LHCN-M2 (cell line): Measurements from ENCODE around the gene AGER. TPM values are rescaled to one million over a fixed set of nuclear protein-coding genes. Genes with fewer than 3 reads are reported as not detected.
"Not testable (repeated sequence)": the region's sequence is repeated elsewhere in the genome, so short reads cannot be mapped to it uniquely, and the experiment has no call there.

Source experiments
- DNase-seq: peaks from one replicate; pipeline ENCODE4 v3.0.0-alpha.2; 2012; ENCODE audit warnings: low read depth
- polyA plus RNA-seq: library from polyadenylated mRNA; unstranded; fragments of >200 nt; gene quantifications from one replicate; pipeline ENCODE4 v1.2.1, GENCODE V29; 2012; ENCODE audit warnings: missing spikeins
- total RNA-seq: library from RNA; depleted of rRNA; stranded (reverse); fragments of >200 nt; gene quantifications from 2 replicates; pipeline ENCODE4 v1.2.3, GENCODE V29; 2014; rRNA removed

AGER gene
- 0.45 and 0.80 TPM in 2 replicates for total RNA-seq
- 0.97 TPM for polyA plus RNA-seq

DNA sequence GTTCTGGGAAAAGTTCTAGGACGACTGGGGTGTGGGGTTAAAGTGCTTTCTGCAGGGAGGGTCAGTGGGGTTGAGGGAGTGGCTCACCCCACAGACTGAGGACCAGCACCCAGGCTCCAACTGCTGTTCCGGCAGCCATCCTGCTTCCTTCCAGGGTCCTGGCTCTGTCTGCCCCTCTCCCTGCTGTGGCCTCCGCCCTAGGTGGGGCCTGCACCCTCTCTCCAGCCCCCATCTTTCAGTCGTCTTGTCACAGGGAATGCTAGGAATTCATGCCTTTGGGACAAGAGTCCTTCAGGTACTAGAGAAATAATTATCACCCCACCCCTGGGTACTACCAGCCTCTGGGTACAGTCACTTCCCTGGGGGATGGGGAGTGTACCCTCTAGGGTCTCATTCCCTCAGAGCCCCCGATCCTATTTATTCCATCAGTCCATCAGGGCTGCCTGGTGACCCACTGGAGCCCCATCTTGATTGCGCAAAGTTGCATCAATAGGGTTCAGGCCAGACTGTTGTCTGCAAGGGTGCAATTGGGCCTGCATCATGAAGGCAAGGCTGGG, at the start of gene AGER:
Gene AGER (minus strand): TSS at position 170 of the 557 bp plus-strand sequence. CDS start 31 bp downstream, at position 139.
- DNase-seq, result no peak

- DNase-seq, result no peak
Observed at GRCh38 chr6:32226434-32226833, 42.4 kb upstream of the AGER start.

DNA sequence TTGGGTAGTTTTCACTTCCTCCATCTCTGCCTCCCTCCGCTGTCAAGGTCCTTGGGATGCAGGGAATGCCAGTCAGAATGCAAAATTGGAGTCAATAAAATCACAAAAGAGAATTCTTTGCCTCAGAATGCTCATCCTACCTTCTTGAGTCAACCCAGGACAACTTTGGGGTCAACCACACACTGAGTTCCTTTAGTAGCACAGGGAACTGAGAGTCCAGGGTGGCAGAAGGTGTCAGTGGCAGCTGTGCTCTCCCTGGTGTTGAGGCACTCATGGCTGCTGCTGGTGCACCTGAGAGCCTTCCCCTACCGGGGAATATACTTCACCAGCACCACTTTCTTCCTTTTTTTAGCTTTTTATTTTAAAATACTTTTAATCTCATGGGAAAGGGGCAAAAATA, 40.6 kb upstream of the AGER start:
- no peak for DNase-seq

- no peak for DNase-seq
Observed at GRCh38 chr6:32223258-32224235, 39.5 kb upstream of the AGER start, which contains the start of gene NOTCH4. Gene NOTCH4 (minus strand): TSS chr6:32224067. CDS start chr6:32223928, 139 bp downstream.

DNA sequence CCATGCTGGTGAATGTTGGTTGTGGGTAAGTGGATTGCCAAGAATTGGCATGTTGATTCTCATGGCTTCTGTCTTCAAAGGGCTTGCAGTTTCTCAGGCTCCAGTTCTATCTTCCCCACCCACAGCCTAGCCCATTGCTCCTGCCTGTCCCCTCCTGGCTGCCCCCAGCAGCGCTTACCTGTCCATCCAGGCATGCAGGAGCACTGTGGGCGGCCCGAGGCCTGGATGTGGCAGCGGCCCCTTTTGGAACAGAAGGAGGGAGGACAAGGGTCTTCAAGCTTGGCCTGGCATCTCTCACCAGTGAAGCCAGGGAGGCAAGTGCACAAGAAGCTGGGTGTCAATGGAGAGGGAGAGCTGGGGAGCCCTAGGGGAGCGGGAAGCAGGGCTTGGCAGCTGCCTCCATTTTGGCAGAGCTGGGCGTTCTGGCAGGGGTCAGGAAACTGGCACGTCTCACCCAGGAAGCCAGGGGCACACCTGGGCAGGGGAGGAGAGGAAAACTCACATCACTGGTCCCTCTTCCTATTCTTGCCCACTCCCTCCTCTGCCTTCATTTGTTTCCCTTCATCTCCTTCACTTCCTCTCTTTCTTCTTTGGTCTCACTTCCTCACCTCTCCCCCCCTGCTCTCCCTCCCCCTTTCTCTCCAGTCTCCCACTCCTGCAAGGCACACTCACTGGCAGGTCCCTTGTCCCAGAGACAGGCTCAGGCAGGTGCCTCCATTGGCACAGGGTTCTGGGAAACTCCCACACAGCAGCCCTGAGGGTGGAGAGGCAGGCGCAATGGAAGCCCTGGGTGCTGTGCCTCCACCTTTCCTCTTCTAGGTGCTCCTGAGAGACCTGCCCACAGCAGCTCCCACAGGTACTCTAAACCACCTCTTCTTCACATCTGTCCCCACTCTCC, 38.5 kb upstream of the AGER start:
- DNase-seq, result no peak

DNA sequence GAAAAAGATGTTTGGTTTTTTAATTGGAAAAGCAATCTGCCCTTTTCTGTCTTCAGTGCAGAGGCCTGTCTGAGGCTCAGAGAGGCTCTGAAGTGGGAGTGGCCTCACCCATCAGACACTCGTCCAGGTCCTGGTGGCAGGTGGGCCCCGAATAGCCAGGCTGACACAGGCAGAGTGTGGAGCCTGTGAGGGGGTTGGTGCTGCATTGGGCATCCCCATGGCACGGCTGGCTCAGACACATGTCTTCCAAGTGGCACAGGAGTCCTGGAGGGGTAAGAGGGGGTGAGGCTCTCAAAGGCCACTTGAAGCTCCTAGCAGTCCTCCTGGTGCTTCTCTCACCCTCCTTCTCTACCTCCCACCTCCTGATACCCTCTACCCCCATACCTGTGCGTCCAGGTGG, 36.0 kb upstream of the AGER start:
- DNase-seq, result no peak

- DNase-seq, result no peak
Observed at GRCh38 chr6:32218167-32218566, 34.1 kb upstream of the AGER start.

DNA sequence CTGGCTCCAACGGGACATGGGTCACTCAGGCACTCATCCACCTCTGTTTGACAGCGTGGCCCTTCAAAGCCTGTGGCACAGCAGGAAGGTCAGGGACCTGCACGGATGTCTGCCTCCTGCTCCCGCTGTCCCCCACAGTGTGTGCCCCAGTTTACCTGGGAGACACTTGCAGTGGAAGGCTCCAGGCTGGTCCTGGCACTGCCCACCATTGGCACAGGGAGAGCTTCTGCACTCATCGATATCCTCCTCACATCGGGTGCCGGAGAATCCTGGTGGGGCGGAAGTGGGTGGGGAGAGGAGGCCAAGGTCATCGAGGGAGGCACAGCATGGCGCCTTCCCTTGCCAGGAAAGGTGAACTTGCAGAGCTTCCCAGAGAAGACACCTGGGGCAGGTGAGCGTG, 32.9 kb upstream of the AGER start:
- no peak for DNase-seq

DNA sequence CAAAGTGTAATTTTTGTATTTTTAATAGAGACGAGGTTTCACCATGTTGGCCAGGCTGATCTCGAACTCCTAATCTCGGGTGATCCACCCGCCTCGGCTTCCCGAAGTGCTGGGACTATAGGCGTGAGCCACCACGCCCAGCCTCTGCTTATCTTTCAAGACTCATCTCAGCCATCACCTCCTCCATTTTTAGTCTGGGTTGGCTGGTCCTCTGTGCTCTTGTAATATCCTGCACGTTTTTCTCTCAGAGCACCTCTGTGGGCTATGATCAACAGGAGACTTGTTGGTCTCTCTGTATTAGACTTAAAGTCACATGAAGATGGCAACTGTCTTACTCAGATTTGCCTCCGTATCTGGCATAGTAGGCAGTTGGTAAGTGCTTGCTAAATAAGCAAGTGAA, 32.2 kb upstream of the AGER start:
- DNase-seq, result no peak

GRCh38 chr6:32215617-32216016, 31.6 kb upstream of the AGER start:
- no peak for DNase-seq

- DNase-seq, result no peak
Observed at GRCh38 chr6:32214126-32214525, 30.1 kb upstream of the AGER start.

- no peak for DNase-seq
Observed at GRCh38 chr6:32213649-32214048, 29.6 kb upstream of the AGER start.

DNA sequence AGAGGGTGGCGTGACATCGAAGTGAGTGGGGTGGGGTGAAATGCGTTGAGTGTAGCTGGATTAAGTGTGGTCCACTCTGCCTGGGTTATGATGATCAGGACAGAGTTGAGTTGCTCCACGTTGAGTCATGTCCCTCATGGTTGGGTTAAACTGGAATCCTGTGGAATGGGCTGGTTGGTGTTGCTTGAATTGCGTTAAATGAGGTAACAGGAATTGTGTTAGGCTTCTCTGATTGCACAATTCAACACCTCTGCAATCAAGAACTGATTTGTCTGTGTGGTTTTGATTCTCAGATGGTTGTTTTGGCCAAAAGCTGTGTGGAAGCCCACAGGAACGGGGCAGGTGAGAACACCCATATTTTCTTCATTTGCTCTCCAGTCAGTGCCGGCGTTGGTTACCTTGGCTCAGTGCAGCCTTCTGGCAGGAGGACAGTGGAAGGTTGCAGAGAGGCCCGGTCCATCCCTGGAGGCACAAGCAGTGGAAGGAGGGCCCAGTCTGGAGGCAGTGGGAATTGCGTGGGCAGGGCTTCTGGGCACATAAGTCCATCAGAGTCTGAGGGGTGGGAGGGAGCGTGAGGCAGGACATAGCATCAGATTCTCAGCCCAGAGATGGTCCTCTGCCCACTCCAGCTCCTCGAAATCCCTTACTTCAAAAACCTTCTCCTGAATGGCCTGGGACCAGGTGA, 28.2 kb upstream of the AGER start:
- no peak for DNase-seq

DNA sequence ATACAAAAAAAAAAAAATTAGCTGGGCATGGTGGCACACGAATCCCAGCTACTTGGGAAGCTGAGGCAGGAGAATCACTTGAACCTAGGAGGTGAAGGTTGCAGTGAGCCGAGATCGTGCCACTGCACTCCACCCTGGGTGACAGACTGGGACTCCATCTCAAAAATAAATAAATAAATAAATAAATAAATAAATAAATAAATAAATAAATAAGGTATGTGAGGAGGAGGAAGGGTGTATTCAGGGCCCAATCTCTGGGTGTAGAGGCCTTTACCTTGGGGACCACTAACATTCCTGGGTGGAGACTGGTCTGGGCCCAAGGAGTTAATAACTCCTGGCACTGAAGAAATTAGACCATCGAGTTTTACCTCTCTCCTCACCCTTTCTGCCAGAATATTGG, 27.4 kb upstream of the AGER start:
- DNase-seq, result not testable (repeated sequence)

GRCh38 chr6:32210191-32210601, 26.1 kb upstream of the AGER start:
- no peak for DNase-seq

GRCh38 chr6:32208996-32209395, 24.9 kb upstream of the AGER start:
- DNase-seq, result no peak

DNA sequence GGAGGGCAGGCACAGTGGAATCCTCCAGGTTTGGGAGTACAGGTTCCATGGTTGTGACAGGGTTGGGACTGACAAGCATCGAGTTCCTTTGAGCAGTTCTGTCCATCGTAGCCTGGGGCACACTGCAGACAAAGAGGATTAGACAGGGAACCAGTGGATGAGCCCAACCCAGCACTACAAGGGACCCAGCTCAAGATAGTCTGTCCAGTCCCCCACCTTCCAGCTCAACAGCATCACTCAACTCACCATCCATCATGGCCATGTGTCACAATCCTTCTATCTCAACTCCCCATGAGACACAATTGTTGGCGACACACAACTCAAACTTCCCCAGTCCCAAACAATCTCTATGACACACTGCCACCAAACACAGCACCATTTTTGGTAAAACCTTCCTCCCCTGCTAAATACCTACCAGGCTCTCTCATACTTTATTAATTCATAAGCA, 20.2 kb upstream of the AGER start:
- DNase-seq, result no peak

DNA sequence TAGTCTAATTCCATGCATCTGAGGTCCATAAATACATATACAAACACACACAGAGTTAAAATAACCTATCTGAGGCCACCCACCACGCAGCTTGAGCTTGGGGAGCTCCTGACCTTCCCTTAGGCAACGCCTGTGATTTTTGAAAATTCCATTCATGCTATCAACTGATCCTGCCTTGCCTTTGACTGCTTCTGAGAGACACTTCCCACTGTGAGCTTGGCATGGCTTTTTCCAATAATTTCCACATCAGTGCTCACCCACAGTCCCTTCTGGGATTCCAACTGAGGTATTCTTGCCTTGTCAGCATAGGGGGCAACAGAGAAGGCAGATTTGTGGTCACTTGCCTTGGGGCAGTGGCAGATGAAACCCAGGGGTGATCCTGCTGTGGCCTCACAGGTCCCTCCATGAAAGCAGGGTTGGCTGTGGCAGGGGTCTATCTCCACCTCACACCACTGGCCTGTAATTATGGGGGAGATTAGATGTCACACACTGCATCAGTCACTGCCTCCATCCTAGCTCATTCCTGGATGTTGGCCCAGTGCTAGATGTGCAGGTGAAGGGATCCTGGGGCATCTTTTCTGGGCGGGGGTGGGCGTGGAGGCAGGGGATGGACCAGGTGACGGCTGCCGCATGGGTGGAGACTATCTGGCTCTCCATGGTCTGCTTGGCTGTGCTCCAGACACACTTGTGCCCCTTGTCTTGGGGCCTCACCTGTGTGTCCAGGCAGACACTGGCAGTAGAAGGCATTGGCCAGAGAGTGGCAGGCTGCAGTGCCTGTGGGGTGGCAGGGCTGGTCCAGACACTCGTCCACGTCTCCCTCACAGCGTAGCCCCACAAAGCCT, 19.6 kb upstream of the AGER start:
- DNase-seq, result no peak

- no peak for DNase-seq
Observed at GRCh38 chr6:32202186-32202585, 18.1 kb upstream of the AGER start.
